Stimulated activated CD4-positive, alpha-beta T cell treated with anti-CD3 and anti-CD28 coated beads, Interleukin-12 subunit alpha, Interleukin-12 subunit beta, amount 100 ng/mL, for 48 hours (primary cell): ENCODE results near the gene SEC24C.
"Not testable (repeated sequence)": the region's sequence is repeated elsewhere in the genome, so short reads cannot be mapped to it uniquely, and the experiment has no call there.

Experiments
- DNase-seq, 3 donors: peaks; one replicate each; pipeline ENCODE4 v3.0.0-alpha.2; 2020; ENCODE audit warnings: low read depth in 2 of 3, low spot score in 1 of 3

The SEC24C gene

DNA sequence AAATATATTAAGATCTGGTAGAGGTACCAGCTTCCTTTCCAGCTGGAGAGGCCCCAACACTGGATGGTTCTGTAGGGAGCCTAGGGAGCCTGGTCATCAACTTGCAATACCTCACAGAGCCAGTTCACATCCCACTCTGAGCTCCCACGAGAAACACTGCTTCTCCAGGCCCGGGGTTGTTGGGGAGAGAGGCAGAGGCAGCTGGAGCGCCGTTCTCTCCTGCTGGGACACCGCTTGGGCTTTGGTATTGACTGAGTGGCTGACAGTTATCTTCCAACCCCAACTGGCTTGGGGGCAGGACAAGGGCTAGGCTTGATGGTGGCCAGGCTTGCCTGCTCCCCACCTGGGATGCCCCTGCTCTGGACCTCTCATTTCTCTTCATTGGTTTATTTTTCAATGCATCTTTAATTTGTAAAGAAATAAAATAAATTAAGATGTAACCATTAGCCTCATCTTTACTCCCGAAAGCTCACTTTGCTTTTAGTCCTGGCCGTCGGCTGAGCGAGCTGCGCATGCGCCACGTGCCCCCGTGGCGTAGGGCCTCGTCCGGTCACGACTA lies 27.6 kb downstream of the SEC24C start:
- DNase-seq: peak; percentile 17 to 77 (median 45)

DNA sequence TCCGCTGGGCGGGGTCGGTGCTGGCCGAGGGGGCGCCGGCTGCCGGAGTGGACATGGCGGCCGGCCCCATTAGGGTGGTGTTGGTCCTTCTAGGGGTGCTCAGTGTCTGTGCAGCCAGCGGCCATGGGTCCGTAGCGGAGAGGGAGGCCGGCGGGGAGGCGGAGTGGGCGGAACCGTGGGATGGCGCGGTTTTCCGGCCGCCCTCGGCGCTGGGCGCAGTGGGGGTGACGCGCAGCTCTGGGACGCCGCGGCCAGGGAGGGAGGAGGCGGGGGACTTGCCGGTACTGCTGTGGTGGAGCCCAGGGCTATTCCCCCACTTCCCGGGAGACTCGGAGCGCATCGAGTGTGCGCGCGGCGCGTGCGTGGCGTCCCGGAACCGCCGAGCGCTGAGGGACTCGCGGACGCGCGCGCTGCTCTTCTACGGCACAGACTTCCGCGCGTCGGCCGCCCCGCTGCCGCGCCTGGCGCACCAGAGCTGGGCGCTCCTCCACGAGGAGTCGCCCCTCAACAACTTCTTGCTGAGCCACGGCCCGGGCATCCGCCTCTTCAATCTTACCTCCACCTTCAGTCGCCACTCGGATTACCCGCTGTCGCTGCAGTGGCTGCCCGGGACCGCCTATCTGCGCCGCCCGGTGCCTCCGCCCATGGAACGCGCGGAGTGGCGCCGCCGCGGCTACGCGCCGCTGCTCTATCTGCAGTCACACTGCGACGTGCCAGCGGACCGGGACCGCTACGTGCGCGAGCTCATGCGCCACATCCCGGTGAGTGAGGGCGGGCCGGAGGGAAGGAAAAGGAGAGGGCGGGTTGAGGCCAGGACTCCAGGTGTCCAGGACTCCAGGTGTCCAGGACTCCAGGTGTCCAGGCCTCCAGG lies 28.3 kb downstream of the SEC24C start:
- peak; percentile 65 to 75 (median 66) for DNase-seq

DNA sequence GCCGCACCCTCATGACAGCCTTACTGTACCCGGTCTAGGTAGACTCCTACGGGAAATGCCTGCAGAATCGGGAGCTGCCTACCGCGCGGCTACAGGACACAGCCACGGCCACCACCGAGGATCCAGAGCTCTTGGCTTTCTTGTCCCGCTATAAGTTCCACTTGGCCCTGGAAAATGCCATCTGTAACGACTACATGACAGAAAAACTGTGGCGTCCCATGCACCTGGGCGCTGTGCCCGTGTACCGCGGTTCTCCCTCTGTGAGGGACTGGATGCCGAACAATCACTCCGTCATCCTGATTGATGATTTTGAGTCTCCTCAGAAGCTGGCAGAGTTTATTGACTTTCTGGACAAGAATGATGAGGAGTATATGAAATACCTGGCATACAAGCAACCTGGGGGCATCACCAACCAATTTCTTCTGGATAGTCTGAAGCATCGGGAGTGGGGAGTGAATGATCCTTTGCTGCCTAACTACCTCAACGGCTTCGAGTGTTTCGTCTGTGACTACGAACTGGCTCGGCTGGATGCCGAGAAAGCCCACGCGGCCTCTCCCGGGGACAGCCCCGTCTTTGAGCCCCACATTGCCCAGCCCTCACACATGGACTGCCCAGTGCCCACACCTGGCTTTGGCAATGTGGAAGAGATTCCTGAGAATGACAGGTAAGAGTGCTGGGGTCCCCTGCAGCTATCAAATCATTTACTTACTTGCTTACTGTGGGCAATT lies 29.1 kb downstream of the SEC24C start:
- DNase-seq: no peak

DNA sequence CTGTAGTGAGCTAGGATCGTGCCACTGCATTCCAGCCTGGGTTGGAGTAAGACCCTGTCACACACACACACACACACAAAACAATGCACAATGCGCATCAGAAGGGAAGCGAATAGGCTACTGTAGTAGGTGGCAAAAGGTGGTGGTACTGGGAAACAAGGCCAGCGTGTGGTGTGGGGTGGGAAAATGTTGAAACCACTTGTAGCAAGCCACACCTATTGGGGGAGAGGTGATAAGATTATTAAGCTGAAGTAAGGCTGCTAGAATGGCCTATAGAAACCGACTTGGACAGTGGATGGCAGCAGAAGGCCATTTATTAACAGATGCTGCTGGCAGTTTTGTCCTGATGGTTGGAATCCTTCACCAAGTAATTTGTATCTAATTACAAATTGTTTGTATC lies 30.5 kb downstream of the SEC24C start:
- DNase-seq: no peak

DNA sequence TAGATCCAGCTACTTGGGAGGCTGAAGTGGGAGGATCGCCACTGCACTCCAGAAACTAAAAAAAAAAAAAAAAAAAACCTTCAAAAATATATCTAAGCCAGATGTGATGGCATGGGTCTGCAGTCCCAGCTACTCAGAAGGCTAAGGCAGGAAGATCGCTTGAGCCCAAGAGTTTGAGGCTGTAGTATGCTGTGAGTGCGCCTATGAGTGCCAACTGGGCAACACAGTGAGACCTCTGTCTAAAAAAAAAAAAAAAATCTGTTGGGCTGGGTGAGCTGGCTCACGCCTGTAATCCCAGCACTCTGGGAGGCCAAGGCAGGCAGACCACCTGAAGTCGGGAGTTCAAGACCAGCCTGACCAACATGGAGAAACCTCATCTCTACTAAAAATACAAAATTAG lies 34.8 kb downstream of the SEC24C start:
- no peak for DNase-seq

DNA sequence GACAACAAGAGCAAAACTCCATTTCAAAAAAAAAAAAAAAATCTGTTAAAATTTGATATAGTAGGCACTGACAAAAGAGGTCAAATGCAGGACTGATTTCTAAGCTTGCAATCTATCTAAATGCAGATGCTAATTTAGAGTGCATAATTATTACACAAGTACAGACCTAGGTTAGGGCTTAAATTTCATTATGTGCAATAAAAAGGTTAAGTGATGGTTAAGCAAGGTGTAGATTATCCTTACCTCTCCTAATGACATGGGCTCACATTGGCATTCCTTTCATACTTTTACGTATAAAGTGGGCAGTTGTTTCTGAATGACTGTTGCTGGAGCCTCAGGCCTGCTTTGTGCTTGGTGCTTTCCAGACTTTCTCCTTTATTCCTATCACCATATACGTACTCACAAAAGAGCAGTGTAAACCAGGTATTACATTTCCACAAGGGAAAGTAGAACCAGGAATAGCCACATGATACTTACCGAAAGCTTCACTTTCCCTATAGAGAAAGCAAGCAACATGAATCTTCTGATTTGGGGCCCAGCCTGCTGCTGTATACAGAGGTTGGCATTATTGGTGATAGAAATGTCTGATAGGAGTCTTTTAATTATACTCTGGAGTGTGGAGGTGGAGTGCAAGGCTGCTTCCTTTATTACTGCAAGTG lies 35.5 kb downstream of the SEC24C start:
- no peak for DNase-seq

DNA sequence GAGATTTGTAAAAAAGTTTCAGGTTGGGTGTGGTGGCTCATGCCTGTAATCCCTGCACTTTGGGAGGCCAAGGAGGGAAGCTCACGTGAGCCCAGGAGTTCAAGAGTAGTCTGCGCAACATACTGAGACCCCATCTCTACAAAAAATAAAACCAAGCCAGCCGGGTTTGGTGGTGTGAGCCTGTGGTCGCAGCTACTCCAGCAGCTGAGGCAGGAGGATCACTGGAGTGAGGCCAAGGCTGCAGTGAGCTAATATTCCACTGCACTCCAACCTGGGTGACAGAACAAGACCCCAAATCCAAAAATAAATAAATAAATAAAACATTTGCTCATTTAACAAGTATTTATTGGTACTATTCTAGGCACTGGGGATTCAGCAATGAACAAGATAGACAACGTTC lies 36.1 kb downstream of the SEC24C start:
- no peak for DNase-seq

DNA sequence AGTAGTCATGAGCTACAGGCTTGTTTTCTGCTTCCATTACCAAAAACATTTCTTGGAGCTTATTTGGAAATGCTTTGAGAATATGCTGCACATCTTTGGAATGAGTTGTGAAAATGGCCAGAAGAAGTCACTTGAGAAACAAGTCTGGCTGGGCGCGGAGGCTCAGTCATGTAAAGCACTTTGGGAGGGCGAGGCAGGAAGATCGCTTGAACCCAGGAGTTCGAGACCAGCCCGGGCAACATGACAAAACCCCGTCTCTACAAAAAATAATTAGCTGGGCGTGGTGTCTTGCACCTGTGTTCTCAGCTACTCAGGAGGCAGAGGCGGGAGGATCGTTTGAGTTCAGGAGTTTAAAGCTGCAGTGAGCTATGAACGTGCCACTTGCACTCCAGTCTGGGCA lies 36.8 kb downstream of the SEC24C start:
- DNase-seq: no peak

DNA sequence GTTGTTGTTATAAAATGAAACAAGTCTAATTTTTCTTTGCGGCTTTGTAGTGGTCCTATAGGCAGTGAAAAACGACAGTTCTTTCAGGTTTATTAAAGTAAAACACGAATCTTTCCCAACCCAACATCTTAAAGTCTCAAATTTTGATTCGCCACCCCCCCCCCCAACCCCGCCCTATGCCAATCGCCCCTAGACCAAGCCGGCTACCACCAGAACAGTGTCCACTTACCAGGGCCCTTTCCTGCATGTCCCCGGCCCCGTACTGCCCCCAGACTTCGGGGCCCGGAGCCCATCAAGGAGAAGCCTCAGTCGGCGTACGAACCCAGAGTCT lies 37.3 kb downstream of the SEC24C start:
- DNase-seq: no peak

DNA sequence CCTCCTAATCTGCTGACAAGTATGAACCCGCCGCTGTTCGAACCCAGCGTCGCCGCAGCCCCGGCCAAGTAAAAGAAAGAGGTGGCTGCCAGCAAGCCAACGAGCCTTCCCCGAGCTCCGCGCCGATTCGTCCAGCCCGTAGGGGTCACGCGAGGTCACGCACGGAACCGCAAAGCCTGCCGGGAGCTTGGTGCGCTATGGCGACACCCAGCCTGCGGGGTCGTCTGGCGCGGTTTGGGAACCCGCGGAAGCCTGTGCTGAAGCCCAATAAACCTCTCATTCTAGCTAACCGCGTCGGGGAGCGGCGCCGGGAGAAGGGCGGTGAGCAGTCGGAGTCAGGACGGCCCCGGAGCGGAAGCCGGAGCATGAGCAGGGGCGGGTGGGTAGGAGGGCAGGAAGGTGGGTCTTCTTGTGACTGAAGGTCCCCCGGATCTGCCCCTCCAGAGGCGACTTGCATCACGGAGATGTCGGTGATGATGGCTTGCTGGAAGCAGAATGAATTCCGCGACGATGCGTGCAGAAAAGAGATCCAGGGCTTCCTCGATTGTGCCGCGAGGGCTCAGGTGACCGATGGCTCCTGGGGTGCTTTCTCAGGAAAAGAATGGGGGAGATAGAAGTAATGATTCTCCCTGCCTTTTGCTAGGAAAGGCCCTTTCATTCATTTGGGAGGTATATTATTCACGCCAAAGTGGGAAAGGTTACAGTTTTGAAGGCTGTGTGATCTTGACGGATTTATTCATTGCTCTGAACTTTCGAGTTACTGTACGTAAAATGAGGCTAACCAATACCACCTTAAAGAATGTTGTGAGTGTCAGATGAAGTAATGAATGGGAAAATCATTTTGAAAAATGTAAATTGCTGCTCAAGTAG lies 37.9 kb downstream of the SEC24C start, which contains the start of gene CHCHD1:
TSS of gene CHCHD1 (plus strand) at position 170 of the 870 bp plus-strand sequence. CDS start at position 198, 28 bp downstream.
- peak; percentile 86 to 93 (median 88) for DNase-seq

DNA sequence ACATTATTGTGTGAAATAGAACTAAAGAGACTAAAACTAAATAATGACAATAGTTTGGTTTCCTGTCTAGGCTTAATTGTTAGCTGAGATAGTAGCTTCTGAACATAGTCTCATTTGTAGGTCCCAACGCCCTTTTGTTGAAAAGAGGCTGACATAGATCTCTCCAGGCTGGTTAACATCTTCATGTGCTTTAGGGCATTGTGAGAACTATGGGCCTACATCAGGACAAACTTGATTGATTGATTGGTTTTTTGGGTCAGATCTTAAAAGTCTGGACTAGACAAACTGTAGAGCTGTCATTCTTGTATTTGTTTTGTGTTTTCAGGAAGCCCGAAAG lies 38.5 kb downstream of the SEC24C start:
- no peak for DNase-seq

DNA sequence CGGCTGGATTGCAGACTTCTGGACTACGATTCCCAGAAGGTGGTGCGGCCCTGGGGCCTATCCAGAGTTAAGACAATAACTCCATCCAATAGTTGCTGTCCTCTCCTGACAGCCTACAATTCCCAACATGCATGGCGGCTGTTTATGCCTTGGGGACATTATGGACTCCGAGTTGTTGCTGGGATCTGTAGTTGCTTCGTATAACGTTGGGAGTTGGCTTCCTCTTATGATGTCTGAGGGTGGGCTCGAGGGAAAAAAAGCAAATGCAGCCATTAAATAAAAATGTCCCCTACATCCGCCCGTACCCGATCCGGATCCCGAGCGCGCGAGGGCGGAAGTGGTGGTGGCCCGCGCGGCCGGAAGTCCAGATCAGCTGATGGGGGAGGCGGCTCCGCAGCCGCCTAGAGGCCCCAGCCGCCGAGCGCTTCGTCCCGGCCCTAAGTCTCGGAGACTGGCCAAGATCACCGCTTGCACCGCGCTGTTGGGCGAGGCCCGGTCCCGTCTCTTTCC lies 41.1 kb downstream of the SEC24C start, which contains the start of gene ZSWIM8:
TSS of gene ZSWIM8 (plus strand) at position 396 of the 510 bp plus-strand sequence. CDS start 273 bp downstream, outside the sequence.
- DNase-seq: peak; percentile 69 to 80 (median 72)

DNA sequence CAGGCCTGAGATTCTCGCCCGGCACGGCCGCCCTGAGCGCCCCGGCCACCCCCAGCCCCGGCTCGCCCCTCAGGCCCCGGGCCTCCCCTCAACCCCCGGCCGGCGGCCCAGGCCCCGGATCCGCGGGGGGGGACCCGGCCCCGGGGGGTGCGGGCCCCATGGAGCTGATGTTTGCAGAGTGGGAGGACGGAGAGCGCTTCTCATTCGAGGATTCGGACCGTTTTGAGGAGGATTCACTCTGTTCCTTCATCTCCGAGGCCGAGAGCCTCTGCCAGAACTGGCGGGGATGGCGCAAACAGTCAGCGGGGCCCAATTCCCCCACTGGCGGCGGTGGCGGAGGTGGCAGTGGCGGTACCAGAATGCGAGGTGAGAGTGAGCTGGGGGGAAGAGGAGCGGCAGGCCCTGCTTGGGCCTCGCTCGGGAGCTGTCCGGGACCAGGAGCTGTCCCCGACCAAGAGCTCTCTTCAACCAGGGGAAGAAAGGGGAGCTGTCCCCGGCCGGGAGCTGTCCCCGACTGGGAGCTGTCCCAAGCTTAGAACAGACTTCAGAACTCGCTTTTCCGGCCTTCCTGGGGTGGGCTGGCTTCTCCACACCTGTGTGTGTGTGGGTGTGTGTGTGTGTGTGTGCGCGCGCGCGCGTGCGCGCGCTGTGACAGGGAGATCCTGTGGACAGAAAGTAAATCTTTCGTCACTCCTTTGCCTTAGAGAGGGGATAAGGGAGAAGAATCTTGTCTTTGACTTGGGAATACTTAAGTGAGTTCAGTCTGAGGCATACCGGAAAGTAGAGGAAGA lies 41.7 kb downstream of the SEC24C start:
- DNase-seq: peak in 1 of 3 donors; percentile 16

DNA sequence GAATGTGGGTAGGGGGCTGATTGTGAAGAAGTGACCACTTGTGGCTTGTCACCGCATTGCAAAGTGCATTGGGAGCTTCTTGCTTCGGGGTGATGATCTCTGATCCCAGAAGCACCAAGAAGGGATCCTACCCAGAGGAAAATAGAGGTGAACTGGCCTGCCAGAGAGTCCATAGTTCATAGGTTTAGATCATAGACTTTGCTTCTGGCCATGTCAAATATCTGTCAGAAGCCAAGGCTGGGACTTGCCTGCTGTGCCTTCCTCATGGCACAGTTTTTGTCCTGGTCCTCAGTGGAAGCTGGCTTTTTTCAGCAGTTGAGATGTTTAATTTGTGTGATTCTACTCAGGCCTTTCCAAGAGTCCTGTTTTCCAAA lies 42.3 kb downstream of the SEC24C start:
- DNase-seq: no peak

DNA sequence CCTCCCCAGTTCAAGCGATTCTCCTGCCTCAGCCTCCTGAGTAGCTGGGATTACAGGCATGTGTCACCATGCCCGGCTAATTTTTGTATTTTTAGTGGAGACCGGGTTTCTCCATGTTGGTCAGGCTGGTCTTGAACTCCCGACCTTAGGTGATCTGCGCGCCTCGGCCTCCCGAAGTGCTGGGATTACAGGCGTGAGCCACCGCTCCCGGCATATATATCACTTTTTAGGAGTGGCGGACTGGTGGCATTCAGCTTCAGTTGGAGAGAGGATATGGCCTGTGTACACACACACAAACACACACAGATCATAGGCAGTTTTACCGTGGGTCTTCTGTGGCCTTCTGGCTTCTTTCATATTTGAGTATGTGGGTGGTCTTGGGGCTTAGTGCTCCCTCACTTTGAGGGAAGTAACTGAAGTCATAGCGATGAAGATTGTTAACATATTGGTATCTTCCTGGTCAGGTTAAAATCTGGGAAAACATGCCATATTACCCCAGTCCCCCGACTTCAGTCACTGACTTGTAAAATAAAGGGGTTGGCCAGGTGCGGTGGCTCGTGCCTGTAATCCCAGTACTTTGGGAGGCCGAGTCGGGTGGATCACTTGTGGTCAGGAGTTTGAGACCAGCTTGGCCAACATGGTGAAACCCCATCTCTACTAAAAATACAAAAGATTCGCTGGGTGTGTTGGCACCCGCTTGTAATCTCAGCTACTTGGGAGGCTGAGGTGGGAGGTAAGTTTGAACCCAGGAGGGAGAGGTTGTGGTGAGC lies 43.0 kb downstream of the SEC24C start:
- DNase-seq: not testable (repeated sequence)

DNA sequence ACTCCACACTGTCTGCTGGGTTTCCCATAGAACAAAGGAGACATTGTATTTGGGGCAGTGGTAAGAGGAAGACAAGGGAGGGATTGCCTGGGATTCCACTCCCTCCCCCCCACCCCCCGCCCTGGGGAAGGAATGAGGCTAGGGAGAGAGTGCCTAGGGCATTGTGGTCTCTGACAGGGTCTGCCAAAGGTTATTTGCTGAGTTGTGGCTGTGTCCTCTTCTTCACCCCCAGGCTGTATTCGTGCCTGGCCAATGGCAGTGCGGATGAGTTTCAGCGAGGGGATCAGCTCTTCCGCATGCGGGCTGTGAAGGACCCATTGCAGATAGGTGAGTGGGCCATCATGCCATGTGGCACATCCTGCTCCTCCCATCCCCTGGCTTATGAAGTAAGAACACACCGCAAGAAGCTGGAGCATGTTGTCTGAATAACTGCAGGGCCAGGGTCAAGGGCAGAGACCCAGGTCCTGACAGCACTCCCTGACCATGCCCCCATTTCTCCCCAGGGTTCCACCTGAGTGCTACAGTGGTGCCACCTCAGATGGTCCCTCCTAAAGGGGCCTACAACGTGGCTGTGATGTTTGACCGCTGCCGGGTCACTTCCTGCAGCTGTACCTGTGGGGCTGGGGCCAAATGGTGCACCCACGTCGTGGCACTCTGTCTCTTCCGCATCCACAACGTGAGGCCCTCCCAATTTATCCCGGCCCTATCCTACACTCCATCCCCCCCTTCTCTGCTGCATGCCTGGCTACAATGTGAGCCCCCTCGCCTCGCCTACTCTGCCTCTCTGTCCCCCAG lies 44.9 kb downstream of the SEC24C start:
- DNase-seq: no peak

DNA sequence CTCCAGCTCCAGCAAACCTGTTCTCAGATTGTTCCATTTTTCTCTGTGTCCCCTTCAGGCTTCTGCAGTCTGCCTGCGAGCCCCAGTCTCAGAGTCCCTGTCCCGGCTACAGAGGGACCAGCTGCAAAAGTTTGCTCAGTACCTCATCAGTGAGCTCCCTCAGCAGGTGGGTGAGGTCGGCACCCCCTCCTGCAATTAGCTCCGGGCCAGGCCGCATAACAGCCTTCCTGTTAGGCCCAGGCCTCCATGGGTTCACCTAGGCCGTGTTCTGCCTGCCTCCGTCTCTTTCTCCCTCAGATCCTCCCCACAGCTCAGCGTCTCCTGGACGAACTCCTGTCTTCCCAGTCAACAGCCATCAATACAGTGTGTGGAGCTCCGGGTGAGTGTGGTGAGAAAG lies 45.5 kb downstream of the SEC24C start:
- DNase-seq: no peak
